Gastrocnemius medialis (tissue), 4 donors: ENCODE data around the gene CDNF. TPM values are rescaled to one million over a fixed set of nuclear protein-coding genes. Genes with fewer than 3 reads are reported as not detected.

Experiments
- ATAC-seq, 2 donors: fragments of 150-250 bp; one replicate each; pipeline ENCODE4 v1.9.1; 2016
- DNase-seq, 2 donors: peaks; one replicate each; pipeline ENCODE4 v3.0.0-alpha.2; 2019
- H3K27ac ChIP-seq, 4 donors: fragments of 200-600 bp; sonication (generic); 1 replicate in 1 of 4; 2 replicates in 3 of 4; pipeline ENCODE4 v1.5.1; 2016 to 2018; ENCODE audit warnings: mild to moderate bottlenecking in 2 of 4, moderate library complexity in 1 of 4
- H3K27me3 ChIP-seq, 3 donors: fragments of 200-600 bp; sonication (generic) in 2 of 3; 1 replicate in 1 of 3; 2 replicates in 2 of 3; pipeline versions ENCODE4 v1.5.1 to v1.6.0; 2016 to 2019; ENCODE audit warnings: mild to moderate bottlenecking in 1 of 3, moderate library complexity in 1 of 3
- H3K36me3 ChIP-seq, 2 donors: fragments of 200-600 bp; sonication (generic) in 1 of 2; one replicate each; pipeline ENCODE4 v1.5.1; 2017 to 2018
- H3K4me1 ChIP-seq, 2 donors: fragments of 200-600 bp; sonication (generic) in 1 of 2; one replicate each; pipeline ENCODE4 v1.5.1; 2016 to 2017; ENCODE audit warnings: mild to moderate bottlenecking in 2 of 2
- H3K4me3 ChIP-seq, 4 donors: fragments of 200-600 bp; sonication (generic) in 3 of 4; 1 replicate in 1 of 4; 2 replicates in 3 of 4; pipeline ENCODE4 v1.5.1; 2016 to 2019; ENCODE audit warnings: mild to moderate bottlenecking in 2 of 4
- H3K9me3 ChIP-seq, 3 donors: fragments of 200-600 bp; sonication (generic) in 2 of 3; 1 replicate in 1 of 3; 2 replicates in 2 of 3; pipeline ENCODE4 v1.5.1; 2016 to 2019
- CTCF ChIP-seq, 5 experiments: fragments of 450-650 bp in 3 of 5; fragments of 200-600 bp in 2 of 5; sonication (generic) in 2 of 5; IDR thresholded peaks in 4 of 5; conservative IDR thresholded peaks in 1 of 5; 1 replicate in 4 of 5; 2 replicates in 1 of 5; pipeline ENCODE4 v1.5.1; 2016 to 2019; ENCODE audit warnings: antibody characterized with exemption in 5 of 5, mild to moderate bottlenecking in 3 of 5, moderate library complexity in 3 of 5
- POLR2A ChIP-seq, 2 donors: fragments of 450-650 bp; IDR thresholded peaks; one replicate each; pipeline ENCODE4 v1.6.1; 2017; ENCODE audit warnings: antibody characterized with exemption in 2 of 2, mild to moderate bottlenecking in 2 of 2, moderate library complexity in 2 of 2
- in situ Hi-C, 4 donors: fragments of 200-750 bp; cut with MboI; loops; one replicate each; pipeline versions ENCODE4 v1.15.0 to v1.8.0; 2017; ENCODE audit warnings: low sequenced_read_pairs in 4 of 4
- intact Hi-C: fragments of 100-400 bp; cut with DNase I; formaldehyde crosslinking; loops from one replicate; pipeline ENCODE4 v1.15.1; 2023; ENCODE audit warnings: low total_unique reads
- total RNA-seq, 4 donors: library from RNA; depleted of rRNA; stranded (reverse); fragments of >200 nt; gene quantifications; one replicate each; pipeline versions ENCODE4 v1.1.0 to v1.2.3, GENCODE V29; 2016

CDNF gene
- total RNA-seq, 4 donors from 2014 or later = 8.6 to 18.3 (median 10.9) TPM

GRCh38 chr10:14837003-14837756 lies 657 bp downstream of the CDNF start:
- DNase-seq = no peak
- ATAC-seq = peak; percentile 4 to 10
- intact Hi-C loops (loop anchor here (2.0 to 5.0 kb wide), 2 partner anchors 260 to 332 kb away; partner anchors contain the start of genes NMT2 and RPP38), in situ Hi-C loops (loop anchor here in 2 of 4 donors (25.0 kb wide), 2 partner anchors 125 to 250 kb away; partner anchors contain the start of genes ACBD7 (in 1 of the 2), DCLRE1C (in 1 of the 2), MEIG1 (in 1 of the 2) and RPP38 (in 1 of the 2))
- Histone ChIP-seq H3K4me1 (peaks cover 22 to 26% of the 10 kb centered on the region in 2 donors), H3K27ac (peak overlapping the region; percentile 92 to 98 (median 96)), H3K36me3 (peaks cover 0 to 30% of the 10 kb centered on the region in 2 donors), H3K27me3 (no peaks in the 10 kb centered on the region), H3K4me3 (peak overlapping the region; percentile 79 to 98 (median 94)), H3K9me3 (no peaks in the 10 kb centered on the region)
- TF ChIP-seq POLR2A (IDR thresholded peaks at IDR 0.05) (no peak), CTCF (IDR thresholded peaks at IDR 0.05 in 4 of 5, conservative IDR thresholded peaks at IDR 0.05 in 1 of 5) (no peak)

DNA sequence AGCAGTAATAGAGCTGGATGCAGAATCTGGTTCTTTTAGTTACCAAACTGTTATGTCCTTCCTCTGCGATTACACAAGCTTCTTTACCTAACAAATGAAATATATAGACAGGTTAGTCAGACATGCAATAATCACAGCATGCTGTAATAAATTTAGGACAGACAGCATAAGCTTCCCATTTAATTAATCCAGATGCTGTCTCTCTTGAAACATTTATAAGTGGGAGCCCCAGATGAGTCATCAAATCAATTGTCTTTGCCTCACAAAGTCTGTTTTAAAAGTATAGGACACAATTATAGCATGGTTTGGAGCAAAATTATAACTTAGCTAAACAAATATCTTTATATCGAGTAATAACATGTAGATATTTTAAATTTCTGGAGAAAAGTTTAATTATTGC lies 1.6 kb downstream of the CDNF start:
- Histone ChIP-seq H3K27ac (peak overlapping the region; percentile 92 to 98 (median 96)), H3K27me3 (no peaks in the 10 kb centered on the region), H3K4me3 (peak overlapping the region in 1 of 4 donors; percentile 94), H3K9me3 (no peaks in the 10 kb centered on the region), H3K36me3 (peaks cover 0 to 20% of the 10 kb centered on the region in 2 donors), H3K4me1 (peaks cover 22 to 26% of the 10 kb centered on the region in 2 donors)
- DNase-seq (no peak), ATAC-seq (no peak)
- TF ChIP-seq CTCF (IDR thresholded peaks at IDR 0.05 in 4 of 5, conservative IDR thresholded peaks at IDR 0.05 in 1 of 5) (no peak), POLR2A (IDR thresholded peaks at IDR 0.05) (no peak)
- in situ Hi-C loops (loop anchor here in 2 of 4 donors (25.0 kb wide), 2 partner anchors 126 to 251 kb away; partner anchors contain the start of genes ACBD7 (in 1 of the 2), DCLRE1C (in 1 of the 2), MEIG1 (in 1 of the 2) and RPP38 (in 1 of the 2)), intact Hi-C loops (loop anchor here (2.0 to 5.0 kb wide), 2 partner anchors 261 to 333 kb away; partner anchors contain the start of genes NMT2 and RPP38)

GRCh38 chr10:14833106-14833505 lies 4.7 kb downstream of the CDNF start:
- H3K4me3 ChIP-seq = no peak overlapping the region
- H3K27ac ChIP-seq = peak overlapping the region in 1 of 4 donors; percentile 98
- H3K27me3 ChIP-seq = no peaks in the 10 kb centered on the region
- DNase-seq (no peak), ATAC-seq (no peak)
- intact Hi-C loops = no loop called here
- TF ChIP-seq CTCF (IDR thresholded peaks at IDR 0.05 in 4 of 5, conservative IDR thresholded peaks at IDR 0.05 in 1 of 5) (no peak), POLR2A (IDR thresholded peaks at IDR 0.05) (no peak)
- peaks cover 14 to 15% of the 10 kb centered on the region in 2 donors for H3K4me1 ChIP-seq
- peaks cover 0 to 5% of the 10 kb centered on the region in 2 donors for H3K36me3 ChIP-seq
- in situ Hi-C loops = loop anchor here in 2 of 4 donors (25.0 kb wide), 2 partner anchors 129 to 254 kb away; partner anchors contain the start of genes ACBD7 (in 1 of the 2), DCLRE1C (in 1 of the 2), MEIG1 (in 1 of the 2) and RPP38 (in 1 of the 2)
- H3K9me3 ChIP-seq = no peaks in the 10 kb centered on the region

GRCh38 chr10:14826076-14826829 lies 11.6 kb downstream of the CDNF start:
- no peak for DNase-seq
- H3K4me1 ChIP-seq = no peaks in the 10 kb centered on the region
- ATAC-seq = no peak
- H3K9me3 ChIP-seq = no peaks in the 10 kb centered on the region
- intact Hi-C loops (loop anchor here (10.0 kb wide), 1 partner anchor 331 kb away; no protein-coding TSS in a partner anchor), in situ Hi-C loops (loop anchor here in 3 of 4 donors (10.0 to 25.0 kb wide), 3 partner anchors 136 to 321 kb away; partner anchors contain the start of genes ACBD7 (in 1 of the 3), DCLRE1C (in 1 of the 3), MEIG1 (in 1 of the 3) and RPP38 (in 1 of the 3))
- H3K4me3 ChIP-seq = no peak overlapping the region
- TF ChIP-seq CTCF (IDR thresholded peaks at IDR 0.05 in 4 of 5, conservative IDR thresholded peaks at IDR 0.05 in 1 of 5) = no peak
- no peak for TF ChIP-seq POLR2A (IDR thresholded peaks at IDR 0.05)
- H3K36me3 ChIP-seq = no peaks in the 10 kb centered on the region
- H3K27me3 ChIP-seq = no peaks in the 10 kb centered on the region
- H3K27ac ChIP-seq = no peak overlapping the region
